GM18868 (cell line): ENCODE results near the gene ITPR3.
"Not testable (repeated sequence)": the region's sequence is repeated elsewhere in the genome, so short reads cannot be mapped to it uniquely, and the experiment has no call there.

Experiments used
- ATAC-seq: cut with Tn5 transposase; IDR thresholded peaks from one replicate; pipeline ENCODE4 v1.9.1; 2021; ENCODE audit warnings: mild to moderate bottlenecking, moderate library complexity; ENCODE audit not compliant: unreplicated experiment

The ITPR3 gene

GRCh38 chr6:33610779-33611732 lies 10.1 kb upstream of the ITPR3 start:
- ATAC-seq: no peak

- ATAC-seq: no peak
Measured at GRCh38 chr6:33613146-33613794, 7.9 kb upstream of the ITPR3 start.

GRCh38 chr6:33613795-33614168 lies 7.3 kb upstream of the ITPR3 start:
- no peak for ATAC-seq

- no peak for ATAC-seq
Measured at GRCh38 chr6:33616113-33616512, 5.0 kb upstream of the ITPR3 start.

- no peak for ATAC-seq
Measured at GRCh38 chr6:33616913-33617312, 4.2 kb upstream of the ITPR3 start.

GRCh38 chr6:33619166-33619840 lies 1.8 kb upstream of the ITPR3 start:
- no peak for ATAC-seq

- no peak for ATAC-seq
Measured at GRCh38 chr6:33620158-33620855, 815 bp upstream of the ITPR3 start.

- ATAC-seq: peak; percentile 11
Measured at GRCh38 chr6:33621711-33622388, 728 bp downstream of the ITPR3 start.

GRCh38 chr6:33622456-33623431 lies 1.6 kb downstream of the ITPR3 start:
- no peak for ATAC-seq

- no peak for ATAC-seq
Measured at GRCh38 chr6:33623895-33624381, 2.8 kb downstream of the ITPR3 start.

- ATAC-seq: no peak
Measured at GRCh38 chr6:33624856-33625255, 3.7 kb downstream of the ITPR3 start.

- no peak for ATAC-seq
Measured at GRCh38 chr6:33627876-33628275, 6.8 kb downstream of the ITPR3 start.

GRCh38 chr6:33628401-33628964 lies 7.4 kb downstream of the ITPR3 start:
- ATAC-seq: no peak

- no peak for ATAC-seq
Measured at GRCh38 chr6:33630014-33630413, 8.9 kb downstream of the ITPR3 start.

GRCh38 chr6:33631521-33631920 lies 10.4 kb downstream of the ITPR3 start:
- not testable (repeated sequence) for ATAC-seq

GRCh38 chr6:33631971-33632557 lies 10.9 kb downstream of the ITPR3 start:
- no peak for ATAC-seq

- no peak for ATAC-seq
Measured at GRCh38 chr6:33632558-33633039, 11.5 kb downstream of the ITPR3 start.

GRCh38 chr6:33633084-33633461 lies 12.0 kb downstream of the ITPR3 start:
- ATAC-seq: no peak
